HG02759 (cell line): ENCODE measurements around the gene HEATR3.

Source experiments
- ATAC-seq: cut with Tn5 transposase; IDR thresholded peaks from one replicate; pipeline ENCODE4 v1.9.1; 2021; ENCODE audit warnings: mild to moderate bottlenecking, moderate library complexity; ENCODE audit not compliant: unreplicated experiment

HEATR3 gene

DNA sequence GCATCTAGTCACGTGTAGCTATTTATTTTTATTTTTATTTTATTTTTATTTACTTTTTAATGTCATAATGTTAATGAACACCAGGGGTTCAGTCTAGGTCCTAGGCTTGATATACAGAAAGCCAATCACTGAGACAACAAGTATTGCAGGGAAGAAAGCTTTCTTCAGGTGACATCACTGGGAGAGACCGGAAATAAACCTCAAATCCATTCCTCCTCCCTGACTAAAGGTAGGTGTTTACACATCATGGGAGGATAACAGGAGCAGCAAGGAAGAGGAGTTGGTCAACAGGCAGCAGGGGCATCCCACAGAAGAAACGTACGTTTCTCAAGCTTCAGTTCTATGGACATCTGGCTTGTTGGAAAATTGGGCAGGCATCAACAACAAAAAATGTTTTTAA lies 9.5 kb upstream of the HEATR3 start:
- ATAC-seq, result no peak

DNA sequence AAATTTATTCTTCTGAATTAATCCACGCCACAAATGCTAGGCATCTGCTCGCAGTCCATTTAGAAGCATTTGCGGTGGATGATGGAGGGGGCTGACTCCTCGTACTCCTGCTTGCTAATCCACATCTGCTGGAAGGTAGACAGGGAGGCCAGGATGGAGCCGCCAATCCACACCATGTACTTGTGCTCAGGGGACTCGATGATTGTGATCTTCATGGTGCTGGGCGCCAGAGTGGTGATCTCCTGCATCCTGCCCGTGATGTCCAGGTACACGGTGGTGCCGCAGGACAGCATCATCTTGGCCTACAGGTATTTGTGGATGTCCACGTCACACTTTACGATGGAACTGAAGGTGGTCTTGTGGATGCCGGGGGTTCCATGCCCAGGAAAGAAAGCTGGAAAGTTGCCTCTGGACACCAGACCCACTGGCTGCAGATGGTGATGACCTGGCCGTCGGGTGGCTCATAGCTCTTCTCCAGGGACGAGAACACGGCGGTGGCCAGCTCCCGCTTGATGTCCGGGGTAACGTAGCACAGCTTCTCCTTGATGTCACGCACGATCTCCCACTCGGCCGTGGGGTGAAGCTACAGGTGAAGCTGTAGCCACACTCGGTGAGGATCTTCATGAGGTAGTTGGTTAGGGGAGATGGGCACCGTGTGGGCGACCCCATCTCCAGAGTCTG lies 7.5 kb upstream of the HEATR3 start:
- no peak for ATAC-seq

DNA sequence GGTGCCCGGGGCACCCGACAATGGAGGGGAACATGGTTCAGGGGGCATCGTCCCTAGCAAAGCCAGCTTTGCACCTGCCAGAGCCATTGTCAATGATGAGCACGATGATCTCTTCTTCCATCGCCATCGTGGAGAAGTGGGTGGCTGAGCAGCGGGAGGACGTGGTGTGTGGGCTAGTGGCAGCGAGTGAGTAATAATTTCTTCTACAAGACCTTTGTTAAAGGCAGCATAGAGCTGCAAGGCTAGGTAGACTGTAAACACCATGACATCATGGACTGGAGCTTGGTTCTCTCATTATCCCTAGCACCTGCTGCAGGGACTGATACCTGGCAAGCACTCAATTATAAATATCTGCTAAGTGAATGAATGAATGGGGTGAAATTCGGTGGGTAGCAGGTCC lies 6.7 kb upstream of the HEATR3 start:
- ATAC-seq, result no peak

DNA sequence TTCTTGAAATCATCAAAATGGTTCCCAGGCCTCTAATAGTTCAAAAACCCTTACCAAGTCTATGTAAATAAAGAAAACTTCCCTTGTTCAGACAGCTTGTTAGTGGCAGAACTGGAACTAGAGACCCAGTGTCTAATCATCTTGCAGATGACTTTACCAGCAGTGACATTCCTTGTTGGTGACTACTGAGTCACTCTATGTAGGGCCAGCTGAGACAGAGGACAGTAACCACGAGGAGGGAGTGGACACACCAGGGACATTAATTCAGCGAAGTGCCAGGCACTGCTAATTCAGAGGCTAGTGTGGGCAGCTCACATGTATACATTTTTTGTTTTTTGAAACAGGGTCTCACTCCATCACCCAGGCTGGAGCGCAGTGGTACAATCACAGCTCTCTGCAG lies 6.1 kb upstream of the HEATR3 start:
- no peak for ATAC-seq

DNA sequence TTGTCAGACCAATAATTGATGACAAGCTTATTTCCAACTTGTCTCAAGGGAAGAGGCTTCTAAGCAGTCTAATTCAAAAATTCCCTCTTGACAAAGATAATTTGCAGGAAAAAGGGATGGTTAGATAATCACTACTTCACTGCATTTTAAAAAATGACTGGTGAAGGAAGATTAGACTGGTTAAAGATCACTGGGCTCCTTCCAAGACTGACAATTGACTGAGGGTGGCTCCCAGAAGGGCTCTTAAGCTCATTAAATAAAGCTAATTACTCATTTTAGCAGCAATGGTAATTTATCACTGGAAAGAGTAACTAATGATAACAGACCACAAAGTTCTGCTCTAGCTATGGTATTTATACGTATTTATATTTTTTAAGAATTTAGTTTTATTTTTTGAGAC lies 4.4 kb upstream of the HEATR3 start:
- ATAC-seq, result no peak

DNA sequence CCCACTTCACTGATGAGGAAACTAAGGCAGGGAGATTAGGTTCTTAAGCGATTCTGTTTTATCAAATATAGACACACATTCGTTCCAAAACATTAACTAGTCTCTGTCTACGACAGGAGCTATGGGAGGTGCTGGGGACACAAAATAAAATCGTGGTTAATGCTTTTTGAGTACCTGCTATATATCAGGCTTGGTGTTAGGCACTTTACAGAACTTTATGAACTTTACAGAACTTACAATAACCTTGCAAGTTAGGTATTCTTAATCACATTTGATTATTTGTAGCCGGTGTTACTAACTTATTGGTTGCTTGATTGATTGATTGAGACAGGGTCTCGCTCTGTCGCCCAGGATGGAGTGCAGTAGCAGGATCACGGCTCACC lies 538 bp upstream of the HEATR3 start:
- no peak for ATAC-seq

DNA sequence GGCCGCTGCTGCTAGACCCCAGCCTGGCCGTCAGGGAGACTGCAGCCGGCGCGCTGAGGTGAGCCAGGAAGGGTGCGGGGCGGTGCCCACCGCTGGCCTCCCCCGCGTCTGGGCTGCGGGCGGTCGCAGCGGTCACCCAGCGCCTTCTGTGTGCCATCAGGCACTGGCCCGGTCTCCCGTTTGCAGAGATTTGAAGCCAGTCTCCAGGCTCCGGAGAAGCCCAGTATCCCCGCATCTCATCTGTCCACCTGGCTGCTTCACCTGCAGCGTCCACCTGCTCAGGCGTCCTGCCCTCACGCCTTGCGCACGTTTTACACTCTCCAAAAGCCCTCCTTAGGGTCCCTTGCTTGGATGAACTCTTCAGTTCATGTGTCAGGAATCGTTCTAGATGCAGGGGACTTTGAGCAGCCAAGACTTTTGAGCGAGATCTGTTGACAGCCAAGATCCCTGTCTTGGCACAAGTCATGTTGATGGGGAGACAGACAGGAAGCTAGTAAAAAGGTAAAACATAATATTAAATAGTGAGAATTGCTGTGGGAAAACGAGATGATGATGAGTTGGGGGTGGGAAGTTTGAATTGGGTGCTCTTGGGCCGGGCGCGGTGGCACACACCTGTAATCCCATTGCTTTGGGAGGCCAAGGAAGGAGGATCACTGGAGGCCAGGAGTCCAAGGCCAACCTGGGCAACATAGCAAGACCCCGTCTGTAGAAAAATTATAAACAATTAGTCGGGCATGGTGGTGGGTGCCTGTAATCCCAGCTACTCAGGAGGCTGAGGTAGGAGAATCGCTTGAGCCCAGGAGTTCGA lies 916 bp downstream of the HEATR3 start:
- ATAC-seq, result no peak

DNA sequence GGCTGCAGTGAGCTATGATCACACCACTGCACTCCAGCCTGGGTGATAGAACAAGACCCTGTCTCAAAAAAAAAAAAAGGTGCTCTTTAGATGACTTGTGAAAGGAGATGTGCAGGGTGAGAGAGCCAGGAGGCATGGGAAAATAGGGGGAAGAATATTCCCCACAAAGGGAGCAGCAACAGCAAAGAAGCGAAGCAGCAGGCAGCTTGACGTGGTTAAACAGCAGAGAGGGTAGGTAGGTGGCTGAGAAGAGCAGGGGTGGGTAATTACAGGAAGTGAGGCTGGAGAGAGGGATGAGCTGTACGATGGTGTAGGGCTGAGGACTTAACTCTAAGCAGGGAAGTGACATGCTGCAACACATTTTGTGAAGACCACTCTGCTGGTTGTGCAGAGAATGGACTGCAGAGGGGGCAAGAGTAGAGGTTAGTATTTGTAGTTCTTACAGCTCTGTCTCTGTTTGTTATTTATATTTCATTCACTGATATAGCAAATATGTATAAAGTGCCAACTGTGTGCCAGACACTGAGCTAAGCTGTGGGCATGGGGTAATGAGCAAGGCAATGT lies 1.6 kb downstream of the HEATR3 start:
- ATAC-seq, result no peak

DNA sequence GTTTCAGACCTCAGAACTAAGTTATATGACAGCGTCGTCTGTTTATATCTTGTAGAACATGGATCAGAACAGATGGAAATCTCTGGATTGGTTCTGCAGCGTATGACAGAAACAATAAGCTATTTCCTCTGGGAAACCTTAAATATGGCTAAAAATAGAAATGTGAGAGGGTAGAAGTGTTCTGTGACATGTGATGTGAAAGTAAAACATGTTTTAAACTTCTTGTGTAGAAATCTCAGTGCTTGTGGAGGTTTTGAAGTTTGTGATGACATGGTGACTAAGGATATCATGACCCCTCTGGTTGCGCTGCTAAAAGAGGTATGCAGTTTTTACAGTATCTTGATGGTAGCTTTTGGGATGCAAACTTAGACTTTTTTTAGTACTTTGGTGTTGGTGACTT lies 2.8 kb downstream of the HEATR3 start:
- ATAC-seq, result no peak

DNA sequence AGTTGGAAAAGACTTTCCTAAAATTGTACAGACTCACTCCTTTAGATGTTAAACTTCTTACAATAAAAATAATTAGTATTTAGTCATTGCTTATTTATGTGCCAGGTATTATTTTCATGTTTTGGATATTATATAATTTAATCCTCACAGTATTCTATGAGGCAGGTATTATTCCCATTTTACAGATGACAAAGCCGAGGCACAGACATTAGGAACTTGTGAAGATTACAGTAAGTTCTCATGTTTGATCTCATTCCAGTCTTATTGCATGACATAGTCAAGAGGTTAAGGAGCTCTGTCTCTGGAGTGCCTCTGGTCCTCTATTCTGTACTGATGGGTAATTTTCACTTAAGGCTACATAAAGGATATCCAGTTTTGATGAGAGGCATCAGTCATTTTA lies 3.3 kb downstream of the HEATR3 start:
- ATAC-seq, result no peak

DNA sequence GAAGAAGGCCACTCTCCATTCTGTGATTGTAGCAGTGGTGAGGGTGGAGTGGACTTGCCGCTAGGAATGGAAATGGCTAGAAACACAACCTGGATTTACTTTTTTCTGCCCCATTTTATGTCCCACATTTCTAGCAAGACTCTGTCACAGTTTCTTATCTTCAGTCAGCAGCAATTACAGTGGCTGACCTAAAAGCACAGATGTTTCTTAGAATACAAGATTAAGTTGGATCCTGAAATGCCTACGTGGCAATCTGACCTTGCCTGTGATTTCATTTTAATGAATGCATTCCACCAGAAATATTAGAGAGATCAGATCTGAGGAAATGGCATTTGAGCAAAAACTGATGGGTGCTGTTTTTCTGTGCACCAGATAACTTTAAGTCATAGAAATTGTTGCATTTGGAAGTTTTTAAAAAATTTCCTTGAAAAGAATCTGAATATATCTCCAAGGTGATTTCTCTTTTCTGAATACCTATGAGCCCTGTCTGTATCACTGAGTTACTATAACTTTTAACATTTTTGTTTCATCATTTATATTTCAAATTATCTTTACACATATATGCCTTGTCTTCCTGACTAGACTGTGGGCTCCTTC lies 5.4 kb downstream of the HEATR3 start:
- no peak for ATAC-seq

DNA sequence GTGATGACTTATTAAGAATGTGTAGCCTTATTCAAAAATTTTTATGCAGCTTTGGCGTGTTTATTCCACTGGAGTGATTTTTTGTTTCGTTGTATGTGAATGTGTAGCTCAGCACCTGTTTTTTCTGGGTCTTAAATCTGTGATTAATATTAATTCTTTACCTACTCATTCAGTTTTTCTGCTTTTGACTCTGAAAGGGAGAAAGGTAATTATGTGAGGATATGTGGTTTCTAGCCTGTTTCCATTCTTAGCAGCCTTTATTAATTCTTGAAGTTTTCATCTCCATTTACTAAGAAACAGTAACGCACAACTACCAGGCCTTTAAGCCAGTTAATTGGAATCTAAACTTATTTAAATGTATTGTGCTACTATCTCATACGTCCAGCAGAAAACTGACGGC lies 7.0 kb downstream of the HEATR3 start:
- no peak for ATAC-seq

DNA sequence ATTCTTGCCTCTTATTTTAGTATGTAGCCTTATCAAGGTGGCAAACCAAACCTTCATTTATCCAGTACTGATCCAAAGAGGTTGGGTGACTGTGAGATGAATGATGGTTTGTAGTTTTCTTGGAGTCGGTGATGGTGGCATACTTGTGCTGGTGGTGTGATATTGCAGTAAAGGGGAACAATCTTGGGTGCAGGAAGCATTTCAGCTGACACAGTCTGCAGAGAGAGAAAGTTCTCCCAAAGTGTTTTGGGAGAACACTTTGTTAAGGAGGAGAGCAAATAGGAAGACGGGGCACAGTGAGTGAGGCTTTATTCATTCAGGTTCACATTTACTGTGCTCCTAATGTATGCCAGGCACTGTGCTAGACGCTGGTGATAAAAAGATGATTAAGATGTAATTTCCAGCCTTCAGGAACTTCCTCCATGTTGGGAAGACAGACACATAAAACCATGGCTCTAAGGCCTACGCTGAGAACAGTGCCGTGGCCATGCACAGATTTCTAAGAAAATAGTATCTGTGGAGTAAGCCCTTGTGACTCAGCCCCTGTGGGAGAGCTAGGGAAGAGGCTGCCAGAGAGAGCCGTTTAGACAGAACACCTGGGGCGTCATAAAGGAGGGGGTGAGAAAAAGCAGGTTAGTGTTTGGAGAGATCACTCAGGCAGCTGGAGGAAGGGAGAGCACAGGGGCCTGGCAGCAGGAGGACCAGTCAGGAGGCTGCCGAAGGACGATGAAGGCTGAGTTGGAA lies 13.8 kb downstream of the HEATR3 start:
- ATAC-seq, result no peak

DNA sequence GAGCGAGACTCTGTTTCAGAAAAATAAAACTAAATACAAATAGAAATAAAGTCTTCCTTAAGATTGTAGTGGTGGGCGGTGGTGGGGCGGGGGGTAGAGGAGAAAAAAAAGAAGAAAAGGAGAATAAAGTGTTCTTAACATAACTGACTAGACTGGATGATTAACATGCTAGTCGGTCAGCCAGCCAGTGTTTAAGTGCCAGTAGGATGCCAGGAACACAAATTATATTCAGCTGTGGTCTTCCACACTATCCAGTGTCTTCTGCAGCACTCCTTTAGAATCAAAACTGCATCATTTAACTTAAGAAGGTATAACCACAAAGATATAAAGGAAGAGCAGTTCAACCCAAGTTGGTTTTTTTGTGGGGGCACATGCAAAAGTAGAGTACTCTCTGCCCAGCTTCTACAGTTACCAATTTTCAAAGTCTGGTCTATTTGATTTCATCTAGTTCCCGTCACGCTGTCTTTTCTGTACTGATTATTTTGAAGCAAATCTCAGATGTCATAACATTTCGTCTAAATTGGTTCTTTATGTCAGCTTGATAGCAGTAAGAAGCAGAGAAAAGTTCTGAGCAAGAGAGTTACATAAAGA lies 15.8 kb downstream of the HEATR3 start:
- no peak for ATAC-seq

DNA sequence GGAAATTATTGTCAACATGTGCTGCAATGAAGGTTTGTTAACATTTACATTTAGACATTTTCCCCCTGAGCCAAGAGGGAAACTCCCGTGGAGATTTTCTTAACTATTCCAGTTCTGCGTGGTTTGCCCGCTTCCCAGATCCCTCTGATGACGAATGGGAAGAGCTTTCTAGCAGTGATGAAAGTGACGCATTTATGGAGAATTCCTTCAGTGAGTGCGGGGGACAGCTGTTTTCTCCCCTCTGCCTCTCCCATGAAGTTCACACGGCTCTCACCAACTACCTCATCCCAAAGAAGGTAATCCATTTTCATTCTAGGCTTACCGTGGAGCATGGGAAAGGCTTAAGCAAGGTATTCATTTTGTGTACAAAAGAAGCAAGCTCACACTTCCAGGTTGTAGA lies 18.2 kb downstream of the HEATR3 start:
- no peak for ATAC-seq

DNA sequence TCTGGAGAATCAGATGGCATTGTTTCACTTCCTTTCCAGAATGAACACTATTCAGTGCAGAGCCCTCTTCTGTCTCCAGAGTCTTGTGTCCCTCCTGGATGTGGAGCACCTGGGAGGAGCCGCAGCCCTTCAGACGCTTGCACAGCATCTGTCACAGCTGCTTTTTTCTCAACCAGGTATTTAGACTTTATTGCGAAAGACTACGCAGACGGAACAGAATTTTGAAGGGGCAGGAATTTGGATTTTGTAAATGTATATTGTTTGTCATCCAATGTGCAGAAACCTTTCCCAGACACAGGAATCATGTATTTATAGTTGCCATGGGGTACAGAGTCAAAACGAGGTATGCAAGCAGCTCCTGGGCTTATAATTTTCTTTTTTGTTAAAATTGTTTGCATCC lies 20.4 kb downstream of the HEATR3 start:
- no peak for ATAC-seq

DNA sequence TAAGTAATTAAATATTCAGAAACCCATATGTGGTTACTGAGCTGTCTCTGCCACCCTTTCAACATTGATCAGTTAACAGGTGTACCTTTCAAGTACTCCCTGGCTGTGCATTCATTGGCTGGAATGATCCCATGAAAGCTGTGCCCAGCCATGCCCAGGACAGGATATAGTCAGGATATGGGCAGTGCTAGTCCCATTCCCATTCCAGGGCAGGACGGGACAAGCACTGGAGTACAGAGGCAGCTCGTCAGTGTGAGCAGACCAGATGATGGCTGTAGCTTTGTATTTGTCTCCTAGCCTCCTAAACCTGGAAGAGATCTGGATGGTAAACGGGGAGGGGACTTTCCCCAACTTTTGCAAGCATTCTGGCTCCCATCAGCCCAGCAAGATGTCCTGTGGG lies 22.5 kb downstream of the HEATR3 start:
- no peak for ATAC-seq

DNA sequence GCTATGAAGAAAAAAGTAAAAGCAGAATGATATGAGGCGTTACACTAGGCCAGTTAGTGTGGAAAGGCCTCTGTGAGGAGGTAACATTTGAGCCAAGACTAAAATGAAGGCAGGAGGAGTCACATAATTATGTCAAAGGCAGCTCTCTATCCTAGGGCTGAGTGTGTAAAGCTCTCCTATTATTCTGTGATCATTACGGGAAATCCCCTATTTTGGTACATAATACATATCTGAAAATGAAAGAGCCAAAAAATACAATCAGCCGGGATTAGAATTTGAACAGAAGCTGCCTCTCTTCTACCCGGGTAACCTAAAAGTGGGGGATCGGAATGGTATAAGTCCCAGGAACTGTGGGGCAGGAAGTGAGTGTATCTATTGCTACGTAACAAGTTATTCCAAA lies 27.1 kb downstream of the HEATR3 start:
- no peak for ATAC-seq

DNA sequence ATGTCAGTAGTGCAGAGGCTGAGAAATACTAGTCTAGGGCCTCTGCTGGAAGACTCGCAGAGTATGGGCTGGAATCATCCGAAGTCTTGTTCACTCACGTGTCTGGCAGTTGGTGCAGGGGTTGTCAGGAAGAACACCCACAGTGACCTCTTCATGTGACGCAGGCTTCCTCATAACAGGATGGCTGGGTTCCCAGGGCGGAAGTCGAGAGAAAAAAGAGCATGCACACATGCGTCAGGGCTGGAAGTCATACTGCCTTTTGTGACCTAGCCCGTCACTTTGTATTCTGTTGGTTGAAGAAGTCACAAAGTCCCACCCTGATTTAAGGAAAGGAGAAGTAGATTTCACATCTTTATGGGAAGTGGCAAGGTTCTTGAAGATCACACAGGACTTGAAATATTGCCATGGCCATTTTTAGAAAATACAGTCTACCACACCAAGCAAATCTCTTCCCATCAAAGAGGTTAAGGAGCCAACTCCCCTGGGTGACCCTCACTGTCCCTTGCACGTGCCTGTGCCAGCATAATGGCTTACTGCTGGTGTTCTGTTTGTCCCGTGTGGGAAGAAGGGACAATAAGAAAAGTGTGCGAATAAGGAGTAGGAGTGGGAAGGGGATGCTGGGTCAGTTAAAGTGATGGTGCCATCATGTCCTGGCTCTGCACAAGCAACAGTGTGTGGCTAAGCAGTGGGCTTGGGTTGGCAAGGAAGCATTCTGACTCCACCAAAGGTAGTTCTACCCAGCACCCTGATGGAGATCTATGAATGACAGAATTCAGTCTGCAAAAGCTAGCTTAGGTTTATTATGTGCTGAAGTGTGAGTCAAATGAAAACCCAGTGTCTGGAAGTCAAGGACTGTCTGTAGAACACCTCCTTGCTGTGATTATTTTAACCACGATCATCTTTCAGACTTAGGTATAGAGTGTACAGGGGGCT lies 28.1 kb downstream of the HEATR3 start:
- ATAC-seq, result no peak

DNA sequence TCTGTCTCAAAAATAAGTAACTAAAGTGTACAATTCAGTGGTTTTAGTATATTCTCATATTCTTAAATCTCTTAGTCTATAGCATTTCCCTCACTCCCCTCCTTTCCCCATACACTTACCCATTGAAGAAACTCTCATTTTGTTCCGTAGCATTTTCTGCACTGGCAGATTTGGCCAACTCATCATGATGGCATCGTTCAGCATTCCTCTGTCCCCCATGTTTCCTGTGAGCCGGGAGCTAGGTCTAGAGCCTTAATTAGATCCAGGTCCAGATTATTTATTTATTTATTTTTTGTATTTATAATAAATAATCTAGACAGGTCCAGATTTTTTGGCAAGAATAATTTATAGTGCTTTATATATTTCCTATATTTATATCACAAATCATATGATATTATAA lies 31.0 kb downstream of the HEATR3 start:
- no peak for ATAC-seq
